Right forelimb (tissue), 1 donor: Measurements from ENCODE around the gene PNISR.
"Not testable (repeated sequence)": the region's sequence is repeated elsewhere in the genome, so short reads cannot be mapped to it uniquely, and the experiment has no call there.

Experiments used
- DNase-seq: peaks from one replicate; pipeline ENCODE4 v3.0.0-alpha.2; 2018

The PNISR gene

GRCh38 chr6:99424761-99425646, at the start of gene PNISR:
TSS of gene PNISR (minus strand) at chr6:99425308. CDS start at chr6:99414659, 10,649 bp downstream.
- DNase-seq = peak; percentile 92

DNA sequence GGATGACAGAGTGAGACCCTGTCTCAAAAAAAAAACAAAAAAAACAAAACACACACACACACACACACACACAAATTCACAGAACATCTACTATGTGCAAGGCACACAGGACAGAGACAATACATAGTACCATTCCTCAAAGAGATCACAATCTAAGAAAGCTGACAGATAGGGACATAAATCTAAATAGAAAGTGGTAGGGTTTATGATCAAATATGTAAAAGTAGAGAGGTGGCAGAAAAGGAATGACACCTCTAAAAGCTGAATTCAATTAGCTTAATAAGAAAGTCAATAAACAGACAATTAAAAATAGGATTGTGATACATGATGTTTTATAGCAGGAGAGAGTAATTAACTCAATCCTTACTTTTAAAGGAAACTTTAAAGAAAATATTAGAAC, 48.6 kb upstream of the PNISR start:
- DNase-seq = no peak

DNA sequence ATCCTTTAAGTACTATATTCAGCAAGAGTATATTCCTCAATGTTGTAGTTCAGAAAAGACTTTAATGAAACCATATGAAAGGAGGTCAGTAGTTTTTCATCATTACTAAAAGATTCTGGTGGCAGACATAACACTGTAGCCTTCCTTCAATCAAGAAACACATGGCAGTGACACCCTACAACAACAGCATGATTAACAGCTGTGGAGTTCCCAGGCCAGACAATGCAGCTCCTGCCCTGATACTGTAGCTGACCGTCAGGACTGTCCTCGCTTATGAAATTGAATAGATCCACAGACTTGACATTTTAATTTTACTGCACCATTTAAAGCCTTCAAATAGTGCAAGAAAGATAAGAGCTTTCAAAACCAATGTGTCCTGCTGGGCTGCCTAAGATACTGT, 46.5 kb upstream of the PNISR start:
- DNase-seq = no peak

- no peak for DNase-seq
Observed at GRCh38 chr6:99467509-99468106, 42.5 kb upstream of the PNISR start.

- not testable (repeated sequence) for DNase-seq
Observed at GRCh38 chr6:99459133-99459532, 34.0 kb upstream of the PNISR start.

GRCh38 chr6:99458319-99458718, 33.2 kb upstream of the PNISR start:
- DNase-seq = no peak

GRCh38 chr6:99446076-99446475, 21.0 kb upstream of the PNISR start:
- DNase-seq = no peak

DNA sequence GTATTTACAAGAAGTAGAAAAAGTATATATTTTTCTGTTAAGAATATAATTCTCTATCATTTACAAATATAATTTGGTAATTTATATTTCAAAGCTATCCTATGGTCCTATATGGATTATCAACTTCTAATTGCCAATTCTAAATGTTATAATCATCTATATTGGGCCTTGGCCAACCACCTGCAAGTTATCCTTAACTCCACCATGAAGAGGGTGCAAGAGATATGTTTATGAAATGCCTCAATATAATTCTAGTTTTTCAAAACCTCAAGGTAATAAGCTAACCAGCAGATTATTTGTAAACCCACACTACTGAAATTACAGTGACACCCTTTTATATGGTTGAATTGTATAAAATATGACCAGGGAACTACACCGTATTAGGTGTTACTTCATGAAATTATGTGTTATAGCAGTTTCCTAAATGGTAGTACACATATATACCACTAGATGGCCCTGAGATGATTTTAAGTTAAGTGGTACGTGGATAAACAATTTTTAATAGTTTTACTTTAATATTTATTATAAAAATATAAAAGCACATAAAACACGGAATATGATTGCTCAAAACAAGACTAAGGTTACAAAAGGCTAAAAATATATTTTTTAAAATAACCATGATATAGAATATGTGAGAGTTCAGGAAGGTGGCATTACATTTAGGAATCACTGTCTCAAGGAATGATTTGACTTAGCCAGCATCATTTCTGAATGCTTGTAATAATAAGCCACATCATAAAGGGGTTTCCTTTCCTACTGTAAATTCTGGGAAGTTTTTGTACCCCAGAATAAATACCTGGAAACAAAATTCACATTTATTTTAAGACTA, 9.8 kb upstream of the PNISR start:
- DNase-seq = no peak

DNA sequence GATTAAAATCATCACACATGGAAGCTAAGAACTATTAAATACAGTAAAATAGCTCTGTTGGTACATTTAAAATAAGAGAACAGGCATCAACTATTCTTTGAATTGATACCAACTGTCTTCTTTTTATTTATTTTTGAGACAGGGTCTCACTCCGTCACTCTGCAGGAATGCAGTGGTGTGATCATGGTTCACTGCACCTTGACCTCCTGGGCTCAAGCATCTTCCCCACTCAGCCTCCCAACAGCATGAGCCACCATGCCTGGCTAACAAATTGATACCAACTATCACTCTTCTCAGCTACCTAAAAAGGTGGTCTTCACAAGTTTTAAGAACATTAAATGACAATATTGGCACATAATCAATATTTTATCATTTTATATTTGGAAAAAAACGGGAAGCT, 7.8 kb upstream of the PNISR start:
- DNase-seq = no peak

GRCh38 chr6:99431901-99432300, 6.8 kb upstream of the PNISR start:
- DNase-seq = no peak

DNA sequence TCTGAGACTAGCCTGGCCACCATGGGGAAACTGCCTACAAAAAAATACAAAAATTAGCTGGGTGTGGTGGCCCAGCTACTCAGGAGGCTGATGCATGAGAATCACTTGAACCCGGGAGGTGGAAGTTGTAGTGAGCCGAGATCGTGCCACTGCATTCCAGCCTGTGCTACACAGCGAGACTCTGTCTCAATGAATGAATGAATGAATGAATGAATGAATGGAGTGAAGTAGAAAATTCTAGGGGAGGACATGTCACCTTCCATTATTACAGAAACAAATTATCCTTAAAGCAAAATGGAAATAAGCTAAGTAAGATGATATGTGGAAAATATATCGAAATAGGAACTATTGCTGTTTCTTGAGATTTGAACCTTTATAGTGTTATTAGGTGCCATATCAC, 2.9 kb upstream of the PNISR start:
- DNase-seq = no peak

- no peak for DNase-seq
Observed at GRCh38 chr6:99426451-99426757, 1.3 kb upstream of the PNISR start.

DNA sequence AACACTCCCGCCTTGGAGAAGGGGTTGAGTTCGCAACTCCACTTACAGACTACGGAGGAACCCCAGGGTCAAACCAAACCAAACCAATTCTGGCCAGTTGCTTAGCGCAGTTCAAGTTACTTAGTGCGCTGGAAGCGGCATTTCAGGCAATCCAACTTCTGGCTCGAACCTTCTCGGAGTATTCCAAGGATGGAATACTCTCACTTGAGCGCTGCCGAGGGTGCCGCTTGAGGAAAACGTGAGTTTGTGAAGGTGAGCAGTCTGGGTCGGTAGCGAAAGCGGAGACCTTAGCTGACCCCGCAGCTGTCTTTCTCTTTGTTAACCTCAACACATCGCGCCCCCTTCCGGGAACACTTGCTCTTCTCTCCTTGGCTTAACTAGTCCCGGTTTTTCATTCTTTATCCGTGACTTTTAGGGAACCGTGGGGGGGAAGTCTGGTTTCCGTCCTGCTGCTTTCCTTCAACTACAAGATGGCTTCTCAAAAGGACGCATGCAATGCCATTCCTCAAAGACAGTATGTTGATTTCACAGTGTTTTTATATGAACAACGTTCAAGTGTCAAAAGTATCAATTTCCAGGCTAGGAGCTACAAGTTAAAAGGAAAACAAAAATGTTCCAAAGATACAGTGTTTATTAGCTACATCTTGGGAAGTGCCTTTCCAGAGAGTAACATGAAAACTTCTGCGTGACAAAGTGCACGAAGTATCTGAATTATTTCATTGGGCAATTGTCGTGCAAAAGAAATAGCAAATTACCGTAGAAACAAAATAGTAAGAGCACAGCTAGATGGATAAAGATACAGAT, 741 bp upstream of the PNISR start:
- peak; percentile 88 for DNase-seq

- DNase-seq = no peak
Observed at GRCh38 chr6:99424022-99424421, 1.1 kb downstream of the PNISR start.

DNA sequence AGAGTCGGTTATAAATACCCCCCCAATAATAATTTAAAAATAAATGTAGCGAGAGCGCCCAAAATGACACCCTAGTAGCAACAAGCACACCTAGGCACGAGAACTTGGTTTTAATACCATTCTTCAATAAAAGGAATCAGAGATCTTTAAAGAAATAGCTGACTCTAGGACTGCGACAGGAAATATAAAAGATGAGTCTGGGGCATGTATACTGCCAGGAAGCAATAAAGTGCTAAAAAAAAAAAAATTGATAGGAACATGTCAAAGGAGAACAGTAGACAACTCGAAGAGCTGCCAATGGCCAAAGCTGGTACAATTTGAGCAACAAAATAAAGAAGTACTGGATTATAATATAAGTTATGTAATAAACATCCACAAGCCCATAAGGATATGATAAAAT, 2.2 kb downstream of the PNISR start:
- DNase-seq = no peak

DNA sequence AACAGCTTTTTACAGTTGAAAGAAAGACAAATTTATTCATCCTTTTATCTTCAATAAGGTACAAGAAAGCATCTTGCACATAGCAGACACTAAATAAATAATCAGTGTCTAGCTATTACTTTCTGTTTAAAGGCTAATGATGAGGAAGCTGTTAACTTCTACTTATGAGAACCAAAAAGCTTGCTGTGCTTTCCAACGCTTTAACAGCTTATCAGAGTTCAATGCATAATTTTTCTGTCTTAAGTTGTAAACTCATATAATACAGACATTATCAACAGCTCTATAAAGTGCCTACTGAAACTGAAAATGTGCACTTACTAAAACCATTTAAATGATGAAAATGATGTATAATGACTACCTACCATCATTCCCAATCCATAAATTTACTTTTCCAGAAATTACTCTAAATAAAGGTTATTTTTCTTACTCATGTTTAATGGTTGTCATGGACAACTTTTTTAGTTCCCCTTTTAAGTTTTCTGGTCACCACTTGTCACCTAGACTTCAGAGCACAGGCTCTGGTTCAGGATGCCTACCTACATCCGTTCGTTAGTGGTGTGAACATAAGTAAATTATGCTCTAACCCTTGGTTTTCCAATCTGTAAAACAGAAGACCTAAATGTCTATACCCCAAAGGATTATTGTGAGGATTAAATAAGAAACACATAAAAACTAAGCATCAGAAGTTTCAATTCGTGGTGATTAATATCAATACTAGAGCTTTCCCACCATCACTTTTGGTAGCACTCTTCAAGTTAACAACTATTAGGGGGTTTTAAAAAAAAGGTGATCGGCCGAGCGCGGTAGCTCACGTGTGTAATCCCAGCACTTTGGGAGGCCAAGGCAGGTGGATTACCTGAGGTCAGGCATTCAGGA, 8.0 kb downstream of the PNISR start:
- no peak for DNase-seq

DNA sequence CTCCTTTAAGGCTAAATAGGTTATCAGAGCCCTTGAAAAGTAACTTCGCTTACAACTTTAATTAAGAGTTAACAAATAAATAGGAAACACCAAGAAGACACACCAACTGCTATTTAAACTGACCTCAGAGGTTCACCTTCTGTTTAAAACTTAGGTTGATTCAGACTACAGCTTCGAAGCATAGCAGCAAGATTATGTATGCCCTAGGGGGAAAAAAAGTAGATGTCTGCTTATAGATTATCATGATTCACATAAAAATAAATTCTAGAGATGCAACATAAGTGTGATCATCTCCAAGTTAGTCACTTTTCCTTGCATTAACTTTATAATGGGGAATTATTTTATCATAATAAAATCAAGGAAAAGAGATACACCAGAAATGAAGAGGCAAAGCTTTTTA, 8.9 kb downstream of the PNISR start:
- DNase-seq = no peak

- no peak for DNase-seq
Observed at GRCh38 chr6:99415446-99415845, 9.7 kb downstream of the PNISR start.

DNA sequence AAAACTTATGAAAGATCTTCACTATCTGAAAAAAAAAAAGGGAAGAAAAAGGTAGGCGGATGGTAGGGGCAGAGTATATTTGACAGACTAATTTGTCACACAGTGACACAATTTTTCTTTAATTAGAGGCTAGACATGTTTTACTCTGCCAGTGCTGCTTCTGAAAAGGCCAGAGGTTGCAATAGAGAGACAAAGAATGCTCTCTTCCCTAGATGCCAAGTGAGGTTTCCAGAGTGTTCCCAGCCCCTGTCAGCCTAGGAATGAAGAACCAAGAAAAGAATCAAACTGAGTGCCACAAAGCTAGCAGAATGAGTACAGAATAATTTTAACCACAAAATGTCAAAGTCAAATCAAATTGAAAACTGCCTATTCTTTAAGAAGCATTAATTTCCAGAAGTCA, 13.0 kb downstream of the PNISR start:
- no peak for DNase-seq

GRCh38 chr6:99409672-99410071, 15.4 kb downstream of the PNISR start:
- no peak for DNase-seq

DNA sequence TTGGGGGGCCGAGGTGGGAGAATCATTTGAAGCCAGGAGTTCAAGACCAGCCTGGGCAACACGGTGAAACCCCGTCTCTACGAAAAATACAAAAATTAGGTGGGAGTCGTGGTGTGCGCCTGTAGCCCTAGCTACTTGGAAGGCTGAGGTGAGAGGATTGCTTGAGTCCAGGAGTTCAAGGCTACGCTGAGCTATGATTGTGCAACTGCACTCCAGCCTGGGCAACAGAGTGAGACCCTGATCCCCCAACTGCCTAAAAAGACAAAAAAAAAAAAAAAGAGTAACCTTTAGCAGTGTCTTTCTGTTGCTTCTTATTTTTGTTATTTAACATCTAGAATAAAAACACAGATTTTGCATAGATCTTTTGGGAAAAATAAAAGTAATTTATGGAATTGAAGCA, 18.0 kb downstream of the PNISR start:
- no peak for DNase-seq

DNA sequence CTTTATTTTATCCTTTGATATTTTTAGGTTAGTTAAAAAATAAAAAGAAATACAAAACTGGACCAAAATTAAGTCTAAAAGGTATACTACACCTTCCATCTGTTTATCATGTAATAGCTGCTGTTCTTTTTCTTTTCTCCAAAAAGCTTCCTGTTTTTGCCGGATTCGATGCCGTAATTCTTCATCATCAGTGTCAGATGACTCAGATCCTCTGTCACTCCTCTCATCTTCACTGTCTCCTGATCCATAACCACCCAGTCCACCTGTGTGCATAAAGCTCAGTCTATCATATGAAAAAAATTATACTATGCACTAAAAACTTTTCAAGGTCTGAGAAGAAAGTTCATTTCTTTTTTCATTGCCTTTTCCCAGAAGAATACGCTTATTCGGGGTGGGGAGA, 22.7 kb downstream of the PNISR start:
- no peak for DNase-seq
